NB4 (cell line): Measurements from ENCODE around the gene KCNIP4.

Source experiments
- CTCF ChIP-seq: IDR thresholded peaks from one replicate; pipeline ENCODE4 v1.5.1; 2012; ENCODE audit warnings: low read depth, low read length
- MYC ChIP-seq: IDR thresholded peaks from 2 replicates; pipeline ENCODE4 v1.6.1; 2011; ENCODE audit warnings: low read depth, low read length

GRCh38 chr4:20682853-20683252 lies 1265.7 kb downstream of the KCNIP4 start:
- TF ChIP-seq CTCF (no peak), MYC (no peak)
